ENCODE results near the gene GCLM.

GRCh38 chr1:93958726-93959100 lies 49.5 kb upstream of the GCLM start:
- TF ChIP-seq, protein P1, sequence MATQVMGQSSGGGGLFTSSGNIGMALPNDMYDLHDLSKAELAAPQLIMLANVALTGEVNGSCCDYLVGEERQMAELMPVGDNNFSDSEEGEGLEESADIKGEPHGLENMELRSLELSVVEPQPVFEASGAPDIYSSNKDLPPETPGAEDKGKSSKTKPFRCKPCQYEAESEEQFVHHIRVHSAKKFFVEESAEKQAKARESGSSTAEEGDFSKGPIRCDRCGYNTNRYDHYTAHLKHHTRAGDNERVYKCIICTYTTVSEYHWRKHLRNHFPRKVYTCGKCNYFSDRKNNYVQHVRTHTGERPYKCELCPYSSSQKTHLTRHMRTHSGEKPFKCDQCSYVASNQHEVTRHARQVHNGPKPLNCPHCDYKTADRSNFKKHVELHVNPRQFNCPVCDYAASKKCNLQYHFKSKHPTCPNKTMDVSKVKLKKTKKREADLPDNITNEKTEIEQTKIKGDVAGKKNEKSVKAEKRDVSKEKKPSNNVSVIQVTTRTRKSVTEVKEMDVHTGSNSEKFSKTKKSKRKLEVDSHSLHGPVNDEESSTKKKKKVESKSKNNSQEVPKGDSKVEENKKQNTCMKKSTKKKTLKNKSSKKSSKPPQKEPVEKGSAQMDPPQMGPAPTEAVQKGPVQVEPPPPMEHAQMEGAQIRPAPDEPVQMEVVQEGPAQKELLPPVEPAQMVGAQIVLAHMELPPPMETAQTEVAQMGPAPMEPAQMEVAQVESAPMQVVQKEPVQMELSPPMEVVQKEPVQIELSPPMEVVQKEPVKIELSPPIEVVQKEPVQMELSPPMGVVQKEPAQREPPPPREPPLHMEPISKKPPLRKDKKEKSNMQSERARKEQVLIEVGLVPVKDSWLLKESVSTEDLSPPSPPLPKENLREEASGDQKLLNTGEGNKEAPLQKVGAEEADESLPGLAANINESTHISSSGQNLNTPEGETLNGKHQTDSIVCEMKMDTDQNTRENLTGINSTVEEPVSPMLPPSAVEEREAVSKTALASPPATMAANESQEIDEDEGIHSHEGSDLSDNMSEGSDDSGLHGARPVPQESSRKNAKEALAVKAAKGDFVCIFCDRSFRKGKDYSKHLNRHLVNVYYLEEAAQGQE (IDR thresholded peaks at IDR 0.05; ENCODE audit: insufficient replicate concordance, low read depth), result no peak
- TF ChIP-seq, protein P2, sequence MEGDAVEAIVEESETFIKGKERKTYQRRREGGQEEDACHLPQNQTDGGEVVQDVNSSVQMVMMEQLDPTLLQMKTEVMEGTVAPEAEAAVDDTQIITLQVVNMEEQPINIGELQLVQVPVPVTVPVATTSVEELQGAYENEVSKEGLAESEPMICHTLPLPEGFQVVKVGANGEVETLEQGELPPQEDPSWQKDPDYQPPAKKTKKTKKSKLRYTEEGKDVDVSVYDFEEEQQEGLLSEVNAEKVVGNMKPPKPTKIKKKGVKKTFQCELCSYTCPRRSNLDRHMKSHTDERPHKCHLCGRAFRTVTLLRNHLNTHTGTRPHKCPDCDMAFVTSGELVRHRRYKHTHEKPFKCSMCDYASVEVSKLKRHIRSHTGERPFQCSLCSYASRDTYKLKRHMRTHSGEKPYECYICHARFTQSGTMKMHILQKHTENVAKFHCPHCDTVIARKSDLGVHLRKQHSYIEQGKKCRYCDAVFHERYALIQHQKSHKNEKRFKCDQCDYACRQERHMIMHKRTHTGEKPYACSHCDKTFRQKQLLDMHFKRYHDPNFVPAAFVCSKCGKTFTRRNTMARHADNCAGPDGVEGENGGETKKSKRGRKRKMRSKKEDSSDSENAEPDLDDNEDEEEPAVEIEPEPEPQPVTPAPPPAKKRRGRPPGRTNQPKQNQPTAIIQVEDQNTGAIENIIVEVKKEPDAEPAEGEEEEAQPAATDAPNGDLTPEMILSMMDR (IDR thresholded peaks at IDR 0.05; ENCODE audit: insufficient read depth, low read length), result no peak
- peak; percentile 76 for TF ChIP-seq SPI1 (IDR thresholded peaks at IDR 0.05; ENCODE audit: borderline replicate concordance, low read depth)

Measured in HL-60 (cell line).